ENCODE results near the gene POLR3K. TPM values are rescaled to one million over a fixed set of nuclear protein-coding genes. Genes with fewer than 3 reads are reported as not detected.

The POLR3K gene
- total RNA-seq, 1 donor from 2014 or later: 12.2 TPM

DNA sequence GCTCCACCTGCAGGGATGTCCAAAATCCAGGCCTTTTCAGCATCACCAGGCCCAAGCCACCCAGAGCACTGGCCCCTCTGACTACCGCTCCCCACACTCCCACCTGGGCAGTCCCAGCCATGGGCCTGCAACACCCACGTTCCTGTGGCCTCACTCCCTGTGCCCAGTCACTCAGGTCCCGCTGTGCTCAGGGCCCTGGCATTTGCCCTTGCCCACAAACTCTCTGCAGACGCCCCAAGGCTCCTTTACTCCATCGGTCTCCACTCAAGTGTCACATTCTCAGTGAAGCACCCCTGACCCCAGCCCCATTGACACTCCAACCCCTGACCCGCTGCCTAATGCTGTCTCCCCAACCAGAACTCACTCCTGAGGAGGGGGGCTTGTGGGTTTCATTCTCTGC is 48.2 kb upstream of the POLR3K start:
- no peaks in the 10 kb centered on the region for H3K27me3 ChIP-seq (ENCODE audit: insufficient read depth, low read length)
- no peak overlapping the region for H3K4me3 Mint-ChIP-seq (ENCODE audit: unreplicated experiment)
- no peaks in the 10 kb centered on the region for H3K27me3 Mint-ChIP-seq (ENCODE audit: low read depth, unreplicated experiment)
- H3K9me3 Mint-ChIP-seq (ENCODE audit: unreplicated experiment): no peaks in the 10 kb centered on the region
- H3K27ac ChIP-seq (ENCODE audit: low read depth, low read length): no peak overlapping the region
- peaks cover 7% of the 10 kb centered on the region for H3K36me3 ChIP-seq (ENCODE audit: insufficient read depth, low read length)
- H3K4me3 ChIP-seq (ENCODE audit: insufficient read depth, low read depth, low read length): no peak overlapping the region
- no peak overlapping the region for H3K9ac ChIP-seq (ENCODE audit: low read length)
- no peak overlapping the region for H3K4me2 ChIP-seq (ENCODE audit: low read length)
- peak overlapping the region; percentile 26 for H3K27ac Mint-ChIP-seq (ENCODE audit: unreplicated experiment)
- H3K4me1 Mint-ChIP-seq (ENCODE audit: low read depth, unreplicated experiment): peaks cover 7% of the 10 kb centered on the region
- no peak for FAIRE-seq
- peaks cover 56% of the 10 kb centered on the region for H4K20me1 ChIP-seq (ENCODE audit: insufficient read depth, low read length)
- H3K79me2 ChIP-seq (ENCODE audit: insufficient read depth, low read length): peaks cover 3% of the 10 kb centered on the region
- TF ChIP-seq EZH2 (IDR thresholded peaks at IDR 0.05; ENCODE audit: insufficient read depth, low read length): no peak
- TF ChIP-seq, protein P1, sequence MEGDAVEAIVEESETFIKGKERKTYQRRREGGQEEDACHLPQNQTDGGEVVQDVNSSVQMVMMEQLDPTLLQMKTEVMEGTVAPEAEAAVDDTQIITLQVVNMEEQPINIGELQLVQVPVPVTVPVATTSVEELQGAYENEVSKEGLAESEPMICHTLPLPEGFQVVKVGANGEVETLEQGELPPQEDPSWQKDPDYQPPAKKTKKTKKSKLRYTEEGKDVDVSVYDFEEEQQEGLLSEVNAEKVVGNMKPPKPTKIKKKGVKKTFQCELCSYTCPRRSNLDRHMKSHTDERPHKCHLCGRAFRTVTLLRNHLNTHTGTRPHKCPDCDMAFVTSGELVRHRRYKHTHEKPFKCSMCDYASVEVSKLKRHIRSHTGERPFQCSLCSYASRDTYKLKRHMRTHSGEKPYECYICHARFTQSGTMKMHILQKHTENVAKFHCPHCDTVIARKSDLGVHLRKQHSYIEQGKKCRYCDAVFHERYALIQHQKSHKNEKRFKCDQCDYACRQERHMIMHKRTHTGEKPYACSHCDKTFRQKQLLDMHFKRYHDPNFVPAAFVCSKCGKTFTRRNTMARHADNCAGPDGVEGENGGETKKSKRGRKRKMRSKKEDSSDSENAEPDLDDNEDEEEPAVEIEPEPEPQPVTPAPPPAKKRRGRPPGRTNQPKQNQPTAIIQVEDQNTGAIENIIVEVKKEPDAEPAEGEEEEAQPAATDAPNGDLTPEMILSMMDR (IDR thresholded peaks at IDR 0.05; ENCODE audit: insufficient read depth, low read depth, low read length): no peak
- peaks cover 28% of the 10 kb centered on the region for H3K4me1 ChIP-seq (ENCODE audit: insufficient read depth, low read length)
- DNase-seq (ENCODE audit: low read depth): no peak
- no peak overlapping the region for H2AFZ ChIP-seq (ENCODE audit: low read depth, low read length)
- H3K9me3 ChIP-seq (ENCODE audit: insufficient read depth, low read depth, low read length): no peaks in the 10 kb centered on the region
- peaks cover 10% of the 10 kb centered on the region for H3K36me3 Mint-ChIP-seq (ENCODE audit: low read depth, unreplicated experiment)

DNA sequence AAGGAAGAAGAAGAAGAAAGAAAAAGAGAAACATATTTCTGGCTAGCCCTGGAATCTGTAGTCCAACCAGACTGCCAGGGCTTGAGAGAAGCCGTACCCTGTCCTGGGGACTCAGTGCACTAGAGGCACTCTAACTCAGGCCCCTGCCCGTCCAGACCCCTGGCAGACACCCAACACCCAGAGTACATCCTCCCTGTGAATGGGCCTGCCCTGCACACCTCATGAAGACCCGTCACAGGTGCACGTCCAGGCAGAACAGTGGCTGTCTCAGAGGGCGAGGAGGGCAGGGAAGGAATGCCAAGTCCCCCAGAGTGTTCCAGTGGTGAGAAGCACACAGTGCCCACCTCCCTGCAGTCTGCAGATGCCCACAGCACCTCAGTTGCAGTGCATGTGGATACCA is 47.6 kb upstream of the POLR3K start:
- Histone ChIP-seq H3K4me2 (ENCODE audit: low read length) (no peak overlapping the region), H4K20me1 (ENCODE audit: insufficient read depth, low read length) (peaks cover 56% of the 10 kb centered on the region), H2AFZ (ENCODE audit: low read depth, low read length) (no peak overlapping the region), H3K36me3 (ENCODE audit: insufficient read depth, low read length) (peaks cover 7% of the 10 kb centered on the region), H3K27me3 (ENCODE audit: insufficient read depth, low read length) (no peaks in the 10 kb centered on the region), H3K27ac (ENCODE audit: low read depth, low read length) (no peak overlapping the region), H3K9ac (ENCODE audit: low read length) (no peak overlapping the region), H3K4me1 (ENCODE audit: insufficient read depth, low read length) (peaks cover 28% of the 10 kb centered on the region), H3K4me3 (ENCODE audit: insufficient read depth, low read depth, low read length) (no peak overlapping the region), H3K9me3 (ENCODE audit: insufficient read depth, low read depth, low read length) (no peaks in the 10 kb centered on the region), H3K79me2 (ENCODE audit: insufficient read depth, low read length) (peaks cover 3% of the 10 kb centered on the region)
- no peak overlapping the region for H3K4me3 Mint-ChIP-seq (ENCODE audit: unreplicated experiment)
- H3K4me1 Mint-ChIP-seq (ENCODE audit: low read depth, unreplicated experiment): peaks cover 7% of the 10 kb centered on the region
- peaks cover 9% of the 10 kb centered on the region for H3K36me3 Mint-ChIP-seq (ENCODE audit: low read depth, unreplicated experiment)
- H3K9me3 Mint-ChIP-seq (ENCODE audit: unreplicated experiment): no peaks in the 10 kb centered on the region
- no peak for FAIRE-seq
- H3K27me3 Mint-ChIP-seq (ENCODE audit: low read depth, unreplicated experiment): no peaks in the 10 kb centered on the region
- H3K27ac Mint-ChIP-seq (ENCODE audit: unreplicated experiment): no peak overlapping the region
- TF ChIP-seq EZH2 (IDR thresholded peaks at IDR 0.05; ENCODE audit: insufficient read depth, low read length): no peak
- TF ChIP-seq, protein P1 (IDR thresholded peaks at IDR 0.05; ENCODE audit: insufficient read depth, low read depth, low read length): no peak
- DNase-seq (ENCODE audit: low read depth): no peak

DNA sequence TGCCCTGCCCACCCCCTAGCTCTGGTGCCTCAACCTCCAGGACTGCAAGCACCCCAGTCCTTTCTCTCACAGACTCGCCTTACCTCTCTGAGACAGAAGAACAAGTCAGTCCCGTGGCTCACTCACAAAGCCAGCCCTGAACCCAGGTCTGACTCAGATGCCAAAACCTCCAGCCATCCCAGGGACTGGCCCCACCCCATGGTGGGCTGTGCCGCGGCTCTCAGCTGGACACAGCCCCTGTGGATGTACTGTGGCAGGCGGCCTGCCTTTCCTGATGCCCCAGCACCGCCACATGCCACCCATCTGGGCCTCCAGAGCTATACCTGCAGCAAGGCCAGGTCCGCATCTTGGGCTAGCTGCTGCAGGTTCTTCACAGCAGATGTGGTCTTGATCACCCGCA is 44.4 kb upstream of the POLR3K start:
- Histone ChIP-seq H3K79me2 (ENCODE audit: insufficient read depth, low read length) (peaks cover 3% of the 10 kb centered on the region), H3K27ac (ENCODE audit: low read depth, low read length) (peak overlapping the region; percentile 5), H3K4me2 (ENCODE audit: low read length) (peak overlapping the region; percentile 43), H3K4me1 (ENCODE audit: insufficient read depth, low read length) (peaks cover 27% of the 10 kb centered on the region), H3K9me3 (ENCODE audit: insufficient read depth, low read depth, low read length) (no peaks in the 10 kb centered on the region), H3K4me3 (ENCODE audit: insufficient read depth, low read depth, low read length) (no peak overlapping the region), H3K27me3 (ENCODE audit: insufficient read depth, low read length) (no peaks in the 10 kb centered on the region), H4K20me1 (ENCODE audit: insufficient read depth, low read length) (peaks cover 54% of the 10 kb centered on the region), H3K36me3 (ENCODE audit: insufficient read depth, low read length) (no peaks in the 10 kb centered on the region), H2AFZ (ENCODE audit: low read depth, low read length) (no peak overlapping the region), H3K9ac (ENCODE audit: low read length) (peak overlapping the region; percentile 4)
- Mint-ChIP-seq H3K36me3 (ENCODE audit: low read depth, unreplicated experiment) (peaks cover 12% of the 10 kb centered on the region), H3K27ac (ENCODE audit: unreplicated experiment) (peak overlapping the region; percentile 73), H3K9me3 (ENCODE audit: unreplicated experiment) (no peaks in the 10 kb centered on the region), H3K4me3 (ENCODE audit: unreplicated experiment) (peak overlapping the region; percentile 37), H3K4me1 (ENCODE audit: low read depth, unreplicated experiment) (peaks cover 9% of the 10 kb centered on the region), H3K27me3 (ENCODE audit: low read depth, unreplicated experiment) (no peaks in the 10 kb centered on the region)
- TF ChIP-seq EZH2 (IDR thresholded peaks at IDR 0.05; ENCODE audit: insufficient read depth, low read length): no peak
- TF ChIP-seq, protein P1 (IDR thresholded peaks at IDR 0.05; ENCODE audit: insufficient read depth, low read depth, low read length): no peak
- DNase-seq (ENCODE audit: low read depth) (peak; percentile 59), FAIRE-seq (no peak)
